HG03280 (cell line): ENCODE results near the gene PAPPA.

Source experiments
- ATAC-seq: cut with Tn5 transposase; IDR thresholded peaks from one replicate; pipeline ENCODE4 v1.9.1; 2021; ENCODE audit warnings: mild to moderate bottlenecking, moderate library complexity; ENCODE audit not compliant: unreplicated experiment

Gene PAPPA

DNA sequence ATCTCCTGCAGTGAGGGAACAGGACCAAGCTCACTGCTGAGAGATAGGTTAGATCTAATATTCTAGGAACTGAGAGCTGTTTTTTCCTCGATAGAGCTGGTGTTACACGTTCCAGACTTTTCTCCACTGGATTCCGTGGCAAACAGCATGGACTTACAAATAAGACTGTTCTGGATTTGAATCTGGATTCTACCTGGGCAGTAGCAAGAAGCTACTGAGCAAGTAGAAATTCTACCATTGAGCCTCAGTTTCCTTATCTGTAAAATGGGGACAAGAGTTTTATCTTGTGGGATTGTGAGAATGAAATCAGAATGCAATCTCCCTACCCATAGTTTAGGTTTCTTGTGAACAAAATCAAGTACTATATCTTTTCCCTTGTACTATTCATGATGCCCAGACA lies 294.8 kb downstream of the PAPPA start:
- ATAC-seq: no peak

DNA sequence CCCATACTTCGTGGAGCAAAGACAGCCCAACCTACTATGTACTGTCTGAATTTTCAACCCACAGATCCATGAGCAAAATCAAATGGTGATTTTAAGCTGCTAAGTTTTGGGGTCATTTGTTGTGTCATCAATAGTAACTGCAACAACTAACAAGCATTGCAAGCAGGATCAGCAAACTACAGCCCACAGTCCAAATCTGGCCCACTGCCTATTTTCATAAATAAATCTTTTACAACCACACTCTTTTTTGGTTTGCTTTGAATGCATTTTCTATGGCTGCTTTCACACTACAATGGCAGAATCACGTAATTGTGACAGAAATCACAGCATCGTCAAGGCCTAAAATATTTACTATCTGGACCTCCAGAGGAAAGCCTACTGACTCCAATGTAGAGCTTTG lies 296.4 kb downstream of the PAPPA start:
- ATAC-seq: no peak

DNA sequence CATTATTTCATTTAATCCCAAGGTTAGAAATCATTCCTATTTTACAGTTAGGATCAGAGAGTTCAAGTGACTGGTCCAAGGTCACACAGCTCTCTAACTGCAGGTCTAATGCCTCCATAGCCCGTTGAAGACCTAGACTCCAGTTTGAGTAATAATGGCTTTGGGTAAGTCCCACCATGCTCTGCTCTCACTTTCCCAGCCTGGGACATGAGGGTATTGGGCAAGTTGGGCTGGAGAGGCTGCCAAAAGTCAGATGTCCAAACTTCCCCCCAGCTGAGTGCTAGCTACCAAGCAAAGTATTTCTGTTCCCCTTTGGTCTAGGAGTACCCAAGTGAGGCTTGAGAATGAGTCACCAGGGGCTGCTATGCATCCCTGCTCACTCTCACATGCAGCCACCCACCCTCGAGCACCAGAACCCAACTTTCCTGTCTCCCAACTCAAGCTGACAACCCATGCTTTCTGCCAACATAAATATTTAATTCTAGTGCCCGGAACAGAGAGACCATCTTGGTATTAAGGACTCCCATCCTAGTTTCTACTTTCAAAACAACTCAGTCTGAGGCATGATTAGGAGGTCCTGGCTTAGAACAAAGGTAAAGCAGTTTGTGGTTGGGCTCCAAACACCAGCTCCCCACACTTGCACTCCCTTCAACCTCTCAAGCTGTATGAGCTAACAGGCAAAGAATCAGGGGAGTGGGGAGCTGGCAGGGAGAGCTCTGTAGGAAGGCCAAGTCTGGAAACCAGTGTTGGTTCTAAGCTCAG lies 297.0 kb downstream of the PAPPA start:
- peak; percentile 66 for ATAC-seq

DNA sequence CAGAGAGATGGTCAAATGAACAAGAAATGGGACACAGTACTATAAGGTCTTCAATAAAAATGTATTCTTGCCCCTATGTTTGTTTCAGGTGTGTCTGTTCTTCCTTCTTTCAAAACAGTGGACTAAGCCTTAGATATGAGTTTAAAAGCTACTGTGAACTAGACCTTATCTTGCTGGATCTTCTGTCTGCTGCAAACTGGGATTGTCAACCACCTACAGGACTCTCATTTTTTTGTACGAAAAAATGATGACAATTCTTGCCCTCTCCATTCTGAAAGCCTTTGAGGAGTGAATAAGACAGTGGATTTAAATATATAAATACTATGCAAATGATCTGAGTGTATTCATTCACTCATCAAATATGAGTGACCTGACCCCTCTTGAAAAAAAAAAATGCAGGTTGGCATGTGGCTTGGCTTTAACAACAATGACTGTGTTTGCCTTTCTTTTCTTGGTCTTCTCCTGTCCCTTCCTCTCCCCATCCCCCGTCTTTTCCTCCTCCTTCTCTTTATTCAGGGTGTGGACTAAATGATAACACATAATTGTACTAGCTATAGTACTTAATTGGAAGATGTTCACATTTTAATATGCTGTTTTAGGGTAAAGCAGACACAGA lies 298.0 kb downstream of the PAPPA start:
- no peak for ATAC-seq
